Smooth muscle cell (in vitro differentiated cells): ENCODE results near the gene PBX1. TPM values are rescaled to one million over a fixed set of nuclear protein-coding genes. Genes with fewer than 3 reads are reported as not detected.
A peak's percentile ranks its signal among the peaks of the same experiment; 100 is the strongest.

ENCODE experiments used
- DNase-seq: peaks from one replicate; lab custom pipeline; 2025; ENCODE audit not compliant: unreplicated experiment; lab: John Stamatoyannopoulos, UW
- H2AFZ ChIP-seq: fragments of 200-600 bp; sonication (generic); 2 replicates; pipeline ENCODE4 v1.6.0; 2016; ENCODE audit warnings: antibody characterized with exemption, low read depth, mild to moderate bottlenecking
- H3F3A ChIP-seq: fragments of 200-600 bp; sonication (generic); 2 replicates; pipeline ENCODE4 v1.6.0; 2017; ENCODE audit warnings: antibody characterized with exemption, low read depth
- H3K27ac ChIP-seq: fragments of 200-600 bp; sonication (generic); 2 replicates; pipeline ENCODE4 v1.5.1; 2016; ENCODE audit warnings: low read depth, mild to moderate bottlenecking
- H3K27me3 ChIP-seq: fragments of 200-600 bp; sonication (generic); 2 replicates; pipeline ENCODE4 v1.6.1; 2016; ENCODE audit warnings: low read depth, mild to moderate bottlenecking
- H3K36me3 ChIP-seq: fragments of 200-600 bp; sonication (generic); 2 replicates; pipeline ENCODE4 v1.5.1; 2016; ENCODE audit warnings: low read depth
- H3K4me1 ChIP-seq: fragments of 200-600 bp; sonication (generic); 2 replicates; pipeline ENCODE4 v1.5.1; 2016; ENCODE audit warnings: low read depth
- H3K4me2 ChIP-seq: fragments of 200-600 bp; sonication (generic); 2 replicates; pipeline ENCODE4 v1.6.0; 2016; ENCODE audit warnings: mild to moderate bottlenecking
- H3K4me3 ChIP-seq: fragments of 200-600 bp; sonication (generic); 2 replicates; pipeline ENCODE4 v1.5.1; 2016; ENCODE audit warnings: mild to moderate bottlenecking
- H3K79me2 ChIP-seq: fragments of 200-600 bp; sonication (generic); 2 replicates; pipeline ENCODE4 v1.6.0; 2016; ENCODE audit warnings: low read depth, mild to moderate bottlenecking
- H3K9ac ChIP-seq: fragments of 200-600 bp; sonication (generic); 2 replicates; pipeline ENCODE4 v1.6.0; 2016; ENCODE audit warnings: low read depth
- H3K9me3 ChIP-seq: fragments of 200-600 bp; sonication (generic); replicated peaks from 2 replicates; pipeline ENCODE4 v1.5.1; 2016; ENCODE audit warnings: low read depth
- H4K20me1 ChIP-seq: fragments of 200-600 bp; sonication (generic); 2 replicates; pipeline ENCODE4 v1.6.0; 2016; ENCODE audit warnings: low read depth
- CTCF ChIP-seq: fragments of 200-600 bp; sonication (generic); IDR thresholded peaks from 2 replicates; pipeline ENCODE4 v1.5.1; 2017; ENCODE audit warnings: borderline replicate concordance, mild to moderate bottlenecking, antibody characterized with exemption; ENCODE audit not compliant: insufficient read depth, poor library complexity, severe bottlenecking
- WGBS: methylation state at CpG from one replicate; pipeline ENCODE4 v1.1.7; 2016; ENCODE audit warnings: low lambda C conversion rate; 5-methylcytosine and 5-hydroxymethylcytosine counted together
- polyA plus RNA-seq: library from polyadenylated mRNA; unstranded; fragments of >200 nt; fragmentation: Nextera tagmentation; extraction: Ambion mirVana; gene quantifications from 2 replicates; pipeline ENCODE4 v1.2.1, GENCODE V29; 2016
- total RNA-seq: library from RNA; depleted of rRNA; stranded (reverse); fragments of >200 nt; gene quantifications from 2 replicates; pipeline ENCODE4 v1.2.3, GENCODE V29; 2014

PBX1 gene
- total and polyA plus RNA-seq, 2 experiments from 2014 or later = 8.1 to 70.8 TPM

- TF ChIP-seq CTCF = no peak
- H3K79me2 ChIP-seq = peaks cover 25% of the 10 kb centered on the region
- H3K9ac ChIP-seq = no peak overlapping the region
- 93% methylated on average over 13 of the region's 13 CpGs for WGBS
- no peak overlapping the region for H2AFZ ChIP-seq
- H4K20me1 ChIP-seq = no peaks in the 10 kb centered on the region
- no peak overlapping the region for H3K27ac ChIP-seq
- no peak for DNase-seq
- H3K27me3 ChIP-seq = no peaks in the 10 kb centered on the region
- H3F3A ChIP-seq = peaks cover 16% of the 10 kb centered on the region
- peaks cover 30% of the 10 kb centered on the region for H3K4me1 ChIP-seq
- no peaks in the 10 kb centered on the region for H3K36me3 ChIP-seq
- no peak overlapping the region for H3K4me2 ChIP-seq
- H3K9me3 ChIP-seq = no peaks in the 10 kb centered on the region
- no peak overlapping the region for H3K4me3 ChIP-seq
Observed at GRCh38 chr1:164783778-164784555, 225.0 kb downstream of the PBX1 start.

- Histone ChIP-seq H3K4me3 (no peak overlapping the region), H3K27ac (peak overlapping the region; percentile 37), H3K79me2 (peaks cover 29% of the 10 kb centered on the region), H3F3A (peaks cover 16% of the 10 kb centered on the region), H3K9ac (no peak overlapping the region), H2AFZ (no peak overlapping the region), H4K20me1 (no peaks in the 10 kb centered on the region), H3K27me3 (no peaks in the 10 kb centered on the region), H3K9me3 (no peaks in the 10 kb centered on the region), H3K4me2 (no peak overlapping the region), H3K4me1 (peaks cover 30% of the 10 kb centered on the region), H3K36me3 (no peaks in the 10 kb centered on the region)
- WGBS = 96% methylated on average over 6 of the region's 6 CpGs
- TF ChIP-seq CTCF = no peak
- no peak for DNase-seq
Observed at GRCh38 chr1:164784960-164785359, 226.0 kb downstream of the PBX1 start.

DNA sequence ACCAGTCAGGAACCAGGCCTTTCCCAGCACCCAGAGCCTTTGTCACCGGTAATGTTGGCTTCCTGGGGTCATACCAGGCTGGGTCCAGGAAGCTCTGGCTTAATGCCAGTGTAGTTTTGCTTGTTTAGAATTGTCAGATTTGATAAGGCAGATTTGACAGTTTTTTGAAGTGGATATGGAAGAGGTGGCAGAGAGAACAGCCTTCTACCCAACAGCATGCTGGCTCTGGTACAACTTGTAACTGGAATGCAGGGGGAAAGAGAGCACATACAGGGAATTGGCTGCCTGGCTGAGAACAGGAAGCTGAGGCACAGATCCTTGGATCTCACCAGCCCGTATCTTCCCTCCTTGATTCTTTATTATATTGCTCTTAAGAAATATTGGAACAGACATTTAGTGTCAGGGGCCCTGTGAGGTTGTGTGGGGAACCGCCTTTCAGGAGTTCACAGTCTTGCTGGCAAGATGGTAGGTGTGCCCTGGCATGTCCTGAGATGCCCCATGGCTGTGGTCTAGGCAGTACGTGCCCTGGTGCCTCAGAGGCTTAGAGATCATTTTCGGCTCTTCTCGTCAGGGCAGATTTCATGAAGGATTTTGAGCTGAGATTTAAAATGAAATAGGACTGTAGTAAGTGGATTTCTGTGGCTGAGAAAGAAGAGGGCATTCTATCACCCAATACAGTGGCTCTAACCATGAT, 227.0 kb downstream of the PBX1 start:
- no peak overlapping the region for H3K4me3 ChIP-seq
- no peaks in the 10 kb centered on the region for H3K36me3 ChIP-seq
- no peak for TF ChIP-seq CTCF
- H4K20me1 ChIP-seq = no peaks in the 10 kb centered on the region
- peaks cover 7% of the 10 kb centered on the region for H3F3A ChIP-seq
- no peak overlapping the region for H3K9ac ChIP-seq
- H3K4me2 ChIP-seq = no peak overlapping the region
- 84% methylated on average over 6 of the region's 6 CpGs for WGBS
- DNase-seq = no peak
- peaks cover 33% of the 10 kb centered on the region for H3K4me1 ChIP-seq
- no peak overlapping the region for H2AFZ ChIP-seq
- peak overlapping the region; percentile 37 for H3K27ac ChIP-seq
- H3K79me2 ChIP-seq = peaks cover 34% of the 10 kb centered on the region
- H3K27me3 ChIP-seq = no peaks in the 10 kb centered on the region
- no peaks in the 10 kb centered on the region for H3K9me3 ChIP-seq
